Body of pancreas (tissue), 4 donors: ENCODE data around the gene RCOR1. TPM values are rescaled to one million over a fixed set of nuclear protein-coding genes. Genes with fewer than 3 reads are reported as not detected.

ENCODE experiments used
- ATAC-seq: fragments of 150-250 bp; one replicate; pipeline ENCODE4 v1.9.1; 2016
- DNase-seq, 4 donors: peaks; one replicate each; pipeline ENCODE4 v3.0.0-alpha.2; 2019
- H3K27ac ChIP-seq, 4 donors: fragments of 200-600 bp; sonication (generic); 1 replicate in 3 of 4; 2 replicates in 1 of 4; pipeline versions ENCODE4 v1.5.1 to v1.6.1; 2016 to 2019; ENCODE audit warnings: mild to moderate bottlenecking in 1 of 4, mixed read lengths in 1 of 4, moderate library complexity in 1 of 4
- H3K27me3 ChIP-seq, 2 donors: fragments of 200-600 bp; sonication (generic); one replicate each; pipeline ENCODE4 v1.6.0; 2016; ENCODE audit warnings: mild to moderate bottlenecking in 1 of 2
- H3K36me3 ChIP-seq, 2 donors: fragments of 200-600 bp; sonication (generic); replicated peaks in 1 of 2; 2 replicates each; pipeline ENCODE4 v1.5.1; 2016; ENCODE audit warnings: low read depth in 2 of 2; ENCODE audit not compliant: insufficient read depth in 1 of 2
- H3K4me1 ChIP-seq: fragments of 200-600 bp; sonication (generic); one replicate; pipeline ENCODE4 v1.6.0; 2016
- H3K4me3 ChIP-seq, 2 donors: fragments of 200-600 bp; sonication (generic); 1 replicate in 1 of 2; 2 replicates in 1 of 2; pipeline ENCODE4 v1.5.1; 2016 to 2019
- H3K9me3 ChIP-seq, 3 donors: fragments of 200-600 bp; sonication (generic); 1 replicate in 2 of 3; 2 replicates in 1 of 3; pipeline ENCODE4 v1.5.1; 2016
- POLR2A ChIP-seq, 3 donors: fragments of 450-650 bp; IDR thresholded peaks; one replicate each; pipeline ENCODE4 v1.6.1; 2016; ENCODE audit warnings: antibody characterized with exemption in 3 of 3, mild to moderate bottlenecking in 2 of 3
- WGBS, 2 donors: methylation state at CpG; one replicate each; pipeline ENCODE4 v1.1.5; 2017; 5-methylcytosine and 5-hydroxymethylcytosine counted together
- intact Hi-C: fragments of 100-400 bp; cut with DNase I; formaldehyde crosslinking; loops from one replicate; pipeline ENCODE4 v1.15.1; 2023
- total RNA-seq, 2 donors: library from RNA; depleted of rRNA; stranded (reverse); fragments of >200 nt; gene quantifications; one replicate each; pipeline ENCODE4 v1.1.0, GENCODE V29; 2016
- TF ChIP-seq, protein P1 (sequence below), 7 experiments: fragments of 450-650 bp in 4 of 7; fragments of 200-600 bp in 3 of 7; sonication (generic) in 3 of 7; IDR thresholded peaks; one replicate each; pipeline ENCODE4 v1.5.1; 2016 to 2019; ENCODE audit warnings: antibody characterized with exemption in 7 of 7

Gene RCOR1
- total RNA-seq, 2 donors from 2014 or later = 6.3 to 6.7 TPM

DNA sequence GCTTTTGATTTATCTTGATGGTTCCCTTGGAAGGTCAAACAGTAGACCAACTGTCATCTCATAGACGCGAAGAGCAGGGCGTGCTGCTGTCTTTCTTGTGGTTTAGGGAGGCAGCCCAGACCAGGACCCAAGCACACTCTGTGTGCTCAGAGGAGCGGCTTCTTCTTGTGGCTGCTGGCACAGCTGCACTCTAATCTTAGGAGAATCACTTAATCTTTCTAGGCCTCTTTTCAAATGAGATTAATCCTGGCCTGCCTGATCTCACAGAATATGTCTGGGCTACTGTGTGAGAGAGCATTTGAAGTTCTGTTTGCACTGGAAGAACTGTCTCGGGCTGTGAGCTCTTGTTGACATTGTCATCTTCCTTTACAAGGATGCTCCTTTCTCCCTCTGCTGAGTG is 124.8 kb downstream of the RCOR1 start:
- H3K4me3 ChIP-seq = no peak overlapping the region
- ATAC-seq (no peak), DNase-seq (no peak)
- no peaks in the 10 kb centered on the region for H3K9me3 ChIP-seq
- intact Hi-C loops = no loop called here
- no peaks in the 10 kb centered on the region for H3K4me1 ChIP-seq
- no peak overlapping the region for H3K27ac ChIP-seq
- WGBS, 2 donors = 80 to 90% methylated on average over 5 of the region's 5 CpGs
- TF ChIP-seq POLR2A (IDR thresholded peaks at IDR 0.05) = no peak
- TF ChIP-seq, protein P1, sequence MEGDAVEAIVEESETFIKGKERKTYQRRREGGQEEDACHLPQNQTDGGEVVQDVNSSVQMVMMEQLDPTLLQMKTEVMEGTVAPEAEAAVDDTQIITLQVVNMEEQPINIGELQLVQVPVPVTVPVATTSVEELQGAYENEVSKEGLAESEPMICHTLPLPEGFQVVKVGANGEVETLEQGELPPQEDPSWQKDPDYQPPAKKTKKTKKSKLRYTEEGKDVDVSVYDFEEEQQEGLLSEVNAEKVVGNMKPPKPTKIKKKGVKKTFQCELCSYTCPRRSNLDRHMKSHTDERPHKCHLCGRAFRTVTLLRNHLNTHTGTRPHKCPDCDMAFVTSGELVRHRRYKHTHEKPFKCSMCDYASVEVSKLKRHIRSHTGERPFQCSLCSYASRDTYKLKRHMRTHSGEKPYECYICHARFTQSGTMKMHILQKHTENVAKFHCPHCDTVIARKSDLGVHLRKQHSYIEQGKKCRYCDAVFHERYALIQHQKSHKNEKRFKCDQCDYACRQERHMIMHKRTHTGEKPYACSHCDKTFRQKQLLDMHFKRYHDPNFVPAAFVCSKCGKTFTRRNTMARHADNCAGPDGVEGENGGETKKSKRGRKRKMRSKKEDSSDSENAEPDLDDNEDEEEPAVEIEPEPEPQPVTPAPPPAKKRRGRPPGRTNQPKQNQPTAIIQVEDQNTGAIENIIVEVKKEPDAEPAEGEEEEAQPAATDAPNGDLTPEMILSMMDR (IDR thresholded peaks at IDR 0.05) = no peak
- peaks cover 0 to under 1% of the 10 kb centered on the region in 2 donors for H3K36me3 ChIP-seq
- no peaks in the 10 kb centered on the region for H3K27me3 ChIP-seq

DNA sequence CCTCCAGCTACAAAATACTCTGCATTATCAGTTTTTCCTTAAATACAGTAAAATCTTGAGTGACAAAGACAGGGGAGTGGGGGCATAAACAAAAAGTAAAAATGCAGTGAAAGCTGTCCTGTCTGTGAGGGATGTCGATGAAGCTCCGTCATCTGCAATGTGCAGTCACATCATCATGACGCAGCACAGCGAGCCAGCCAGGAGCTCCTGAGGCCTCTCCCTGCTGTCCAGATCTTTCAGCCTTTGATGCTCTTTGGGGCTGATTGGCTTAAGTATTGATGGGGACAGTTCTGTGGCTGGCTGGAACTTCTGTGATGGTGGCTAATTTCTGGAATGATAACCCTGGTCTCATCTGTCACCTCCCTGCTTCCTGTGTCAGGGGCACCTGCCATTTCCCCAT is 130.2 kb downstream of the RCOR1 start:
- intact Hi-C loops = no loop called here
- no peak for TF ChIP-seq POLR2A (IDR thresholded peaks at IDR 0.05)
- TF ChIP-seq, protein P1 (IDR thresholded peaks at IDR 0.05) = no peak
- H3K27ac ChIP-seq = no peak overlapping the region
- no peaks in the 10 kb centered on the region for H3K4me1 ChIP-seq
- H3K9me3 ChIP-seq = no peaks in the 10 kb centered on the region
- 96 to 97% methylated on average over 4 of the region's 4 CpGs for WGBS, 2 donors
- H3K27me3 ChIP-seq = no peaks in the 10 kb centered on the region
- DNase-seq = no peak
- peaks cover 5 to 6% of the 10 kb centered on the region in 2 donors for H3K36me3 ChIP-seq
- ATAC-seq = no peak
- no peak overlapping the region for H3K4me3 ChIP-seq

DNA sequence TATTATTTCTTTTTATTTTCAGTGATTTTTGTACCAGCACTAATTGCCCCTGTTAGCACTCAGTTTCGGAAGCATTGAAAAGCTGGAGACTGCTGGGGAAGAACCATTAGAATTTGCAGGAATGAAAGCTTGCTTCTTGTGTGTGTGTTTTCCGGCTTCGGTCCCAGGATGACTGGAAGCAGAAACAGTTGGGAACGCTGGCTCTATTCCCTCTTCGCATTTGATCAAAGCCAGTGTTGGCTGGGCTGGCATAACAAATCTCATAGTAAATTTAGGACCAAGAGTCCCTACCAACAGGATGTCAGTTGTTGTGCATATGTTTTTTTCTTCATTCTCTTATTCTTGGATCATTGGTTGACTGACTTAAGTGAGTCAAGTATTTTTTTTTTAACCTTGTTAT is 131.2 kb downstream of the RCOR1 start:
- intact Hi-C loops = no loop called here
- no peak for ATAC-seq

DNA sequence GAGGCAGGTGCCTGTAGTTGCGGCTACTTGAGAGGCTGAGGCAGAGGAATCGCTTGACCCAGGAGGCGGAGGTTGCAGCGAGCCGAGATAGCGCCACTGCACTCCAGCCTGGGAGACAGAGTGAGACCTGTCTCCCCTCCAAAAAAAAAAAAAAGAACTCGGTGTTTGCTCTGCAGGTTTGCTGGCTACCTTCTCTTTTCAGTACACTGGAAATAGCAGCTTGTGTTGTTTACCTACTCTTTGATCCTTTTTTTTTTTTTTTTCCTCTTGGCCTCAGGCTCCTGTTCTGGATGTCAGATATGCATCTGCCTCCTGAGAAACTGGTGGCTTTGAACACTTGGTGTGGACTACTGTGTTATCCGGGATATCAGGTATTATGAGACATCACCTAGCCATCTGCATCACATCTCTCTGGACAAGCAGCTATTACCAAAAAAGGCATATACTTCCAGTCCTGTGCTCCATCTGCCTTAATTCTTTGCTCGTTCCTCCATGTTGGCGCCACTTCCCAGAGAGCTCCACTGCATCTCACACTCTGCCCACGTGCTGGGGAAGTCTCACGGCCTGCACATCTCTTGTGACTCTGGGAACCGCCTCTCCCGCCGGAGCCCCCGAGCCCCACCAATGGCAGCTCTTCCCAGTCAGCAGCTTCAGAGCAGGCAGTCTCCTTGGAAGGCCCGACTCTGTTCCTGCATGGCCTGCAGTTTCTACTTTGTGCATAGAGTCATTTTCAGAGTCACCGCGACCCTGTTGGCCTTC is 133.9 kb downstream of the RCOR1 start:
- Histone ChIP-seq H3K4me3 (no peak overlapping the region), H3K36me3 (peaks cover 5 to 6% of the 10 kb centered on the region in 2 donors), H3K9me3 (no peaks in the 10 kb centered on the region), H3K4me1 (no peaks in the 10 kb centered on the region), H3K27me3 (no peaks in the 10 kb centered on the region), H3K27ac (no peak overlapping the region)
- intact Hi-C loops = no loop called here
- ATAC-seq (no peak), DNase-seq (peak in 2 of 4 donors; percentile 20 to 42)
- TF ChIP-seq, protein P1 (IDR thresholded peaks at IDR 0.05) = no peak
- TF ChIP-seq POLR2A (IDR thresholded peaks at IDR 0.05) = no peak
- WGBS, 2 donors = 60 to 79% methylated on average over 19 of the region's 19 CpGs

More for the DNA sequence above, 131.2 kb downstream of the RCOR1 start:
- peaks cover 5 to 6% of the 10 kb centered on the region in 2 donors for H3K36me3 ChIP-seq
- no peaks in the 10 kb centered on the region for H3K27me3 ChIP-seq
- TF ChIP-seq, protein P1 (IDR thresholded peaks at IDR 0.05) = no peak
- no peak for TF ChIP-seq POLR2A (IDR thresholded peaks at IDR 0.05)
- no peaks in the 10 kb centered on the region for H3K9me3 ChIP-seq
- no peaks in the 10 kb centered on the region for H3K4me1 ChIP-seq
- no peak for DNase-seq
- 90 to 95% methylated on average over 5 of the region's 5 CpGs for WGBS, 2 donors
- H3K4me3 ChIP-seq = no peak overlapping the region
- no peak overlapping the region for H3K27ac ChIP-seq
